HG03520 (cell line): Measurements from ENCODE around the gene SPAG6.
A peak's percentile ranks its signal among the peaks of the same experiment; 100 is the strongest.
"Not testable (repeated sequence)": the region's sequence is repeated elsewhere in the genome, so short reads cannot be mapped to it uniquely, and the experiment has no call there.

Experiments used
- ATAC-seq: cut with Tn5 transposase; IDR thresholded peaks from one replicate; pipeline ENCODE4 v1.9.1; 2021; ENCODE audit warnings: mild to moderate bottlenecking, moderate library complexity; ENCODE audit not compliant: unreplicated experiment

SPAG6 gene

GRCh38 chr10:22370320-22370719 lies 25.0 kb downstream of the SPAG6 start:
- no peak for ATAC-seq

GRCh38 chr10:22372298-22372697 lies 27.0 kb downstream of the SPAG6 start:
- ATAC-seq, result no peak

GRCh38 chr10:22372917-22373316 lies 27.6 kb downstream of the SPAG6 start:
- no peak for ATAC-seq

GRCh38 chr10:22374489-22375126 lies 29.3 kb downstream of the SPAG6 start:
- ATAC-seq, result no peak

- ATAC-seq, result peak; percentile 66
These were observed 33.8 kb downstream of the SPAG6 start for GRCh38 chr10:22379059-22379458.

- ATAC-seq, result no peak
These were observed 36.0 kb downstream of the SPAG6 start for GRCh38 chr10:22381262-22381661.

- no peak for ATAC-seq
These were observed 41.2 kb downstream of the SPAG6 start for GRCh38 chr10:22386503-22386902.

GRCh38 chr10:22389856-22390589 lies 44.7 kb downstream of the SPAG6 start:
- no peak for ATAC-seq

- no peak for ATAC-seq
These were observed 46.3 kb downstream of the SPAG6 start for GRCh38 chr10:22391600-22391999.

- not testable (repeated sequence) for ATAC-seq
These were observed 50.9 kb downstream of the SPAG6 start for GRCh38 chr10:22396195-22396594.

GRCh38 chr10:22406916-22407315 lies 61.6 kb downstream of the SPAG6 start:
- ATAC-seq, result not testable (repeated sequence)

- ATAC-seq, result no peak
These were observed 65.1 kb downstream of the SPAG6 start for GRCh38 chr10:22410394-22410793.

- ATAC-seq, result no peak
These were observed 65.5 kb downstream of the SPAG6 start for GRCh38 chr10:22410846-22411245.

GRCh38 chr10:22414146-22414545 lies 68.8 kb downstream of the SPAG6 start:
- no peak for ATAC-seq

- no peak for ATAC-seq
These were observed 69.8 kb downstream of the SPAG6 start for GRCh38 chr10:22415072-22415471.

GRCh38 chr10:22417736-22418268 lies 72.5 kb downstream of the SPAG6 start:
- no peak for ATAC-seq

- ATAC-seq, result no peak
These were observed 75.7 kb downstream of the SPAG6 start for GRCh38 chr10:22420787-22421517.

- no peak for ATAC-seq
These were observed 81.4 kb downstream of the SPAG6 start for GRCh38 chr10:22426653-22427052.

- no peak for ATAC-seq
These were observed 81.8 kb downstream of the SPAG6 start for GRCh38 chr10:22427101-22427500.

GRCh38 chr10:22427890-22428571 lies 82.7 kb downstream of the SPAG6 start:
- ATAC-seq, result no peak

- no peak for ATAC-seq
These were observed 83.8 kb downstream of the SPAG6 start for GRCh38 chr10:22429146-22429545.
